Upper lobe of left lung (tissue), 6 donors: Measurements from ENCODE around the gene AGRN. TPM values are rescaled to one million over a fixed set of nuclear protein-coding genes. Genes with fewer than 3 reads are reported as not detected.
"Not testable (repeated sequence)": the region's sequence is repeated elsewhere in the genome, so short reads cannot be mapped to it uniquely, and the experiment has no call there.

Experiments used
- ATAC-seq, 2 donors: fragments of 200-7000 bp; cut with Tn5 transposase; one replicate each; pipeline ENCODE4 v1.9.1; 2022; ENCODE audit warnings: mild to moderate bottlenecking in 2 of 2, moderate library complexity in 2 of 2; ENCODE audit not compliant: low FRiP score in 2 of 2
- DNase-seq, 2 donors: peaks; one replicate each; pipeline ENCODE4 v3.0.0-alpha.2; 2019 to 2020
- H3K27ac ChIP-seq, 4 donors: fragments of 200-600 bp; sonication (generic); one replicate each; pipeline ENCODE4 v1.5.1; 2016 to 2019
- H3K27me3 ChIP-seq, 4 donors: fragments of 200-600 bp; sonication (generic); one replicate each; pipeline ENCODE4 v1.5.1; 2017 to 2019
- H3K36me3 ChIP-seq, 4 donors: fragments of 200-600 bp; sonication (generic); one replicate each; pipeline ENCODE4 v1.5.1; 2016 to 2019
- H3K4me1 ChIP-seq, 4 donors: fragments of 200-600 bp; sonication (generic); one replicate each; pipeline ENCODE4 v1.5.1; 2018 to 2019
- H3K4me3 ChIP-seq, 4 donors: fragments of 200-600 bp; sonication (generic); one replicate each; pipeline ENCODE4 v1.5.1; 2017 to 2019; ENCODE audit warnings: mild to moderate bottlenecking in 2 of 4, moderate library complexity in 1 of 4
- H3K9me3 ChIP-seq, 4 donors: fragments of 200-600 bp; sonication (generic); one replicate each; pipeline ENCODE4 v1.5.1; 2018 to 2019
- EP300 ChIP-seq, 4 donors: sonication (generic); formaldehyde crosslinking; IDR thresholded peaks; one replicate each; pipeline ENCODE4 v1.5.1; 2017; ENCODE audit warnings: antibody characterized with exemption in 4 of 4, control low read depth in 2 of 4
- POLR2A ChIP-seq, 4 donors: fragments of 450-650 bp; IDR thresholded peaks; one replicate each; pipeline ENCODE4 v1.5.1; 2016 to 2017; ENCODE audit warnings: antibody characterized with exemption in 4 of 4, mild to moderate bottlenecking in 2 of 4
- POLR2AphosphoS5 ChIP-seq, 2 donors: sonication (generic); formaldehyde crosslinking; IDR thresholded peaks; one replicate each; pipeline ENCODE4 v1.5.1; 2017; ENCODE audit warnings: antibody characterized with exemption in 2 of 2
- WGBS, 2 donors: methylation state at CpG; one replicate each; pipeline ENCODE4 v1.1.5; 2017 to 2018; 5-methylcytosine and 5-hydroxymethylcytosine counted together
- total RNA-seq, 6 donors: library from RNA; depleted of rRNA in 4 of 6; stranded (reverse); fragments of >200 nt in 4 of 6; gene quantifications; one replicate each; pipeline versions ENCODE4 v1.1.0 to v1.2.1, GENCODE V29; 2016 to 2021
- TF ChIP-seq, protein P1 (sequence below), 6 experiments: fragments of 450-650 bp in 4 of 6; fragments of 200-600 bp in 2 of 6; sonication (generic) in 2 of 6; IDR thresholded peaks; one replicate each; pipeline ENCODE4 v1.5.1; 2016 to 2019; ENCODE audit warnings: antibody characterized with exemption in 6 of 6
- donor health status: DM: no; HTN: no; CAD: no; lungs with moderate emphysema.
- donor health status: DM: no; HTN: yes; CAD: no; lungs with severe emphysema.

Gene AGRN
- total RNA-seq, 6 donors from 2014 or later, result 91.0 to 316 (median 157) TPM

DNA sequence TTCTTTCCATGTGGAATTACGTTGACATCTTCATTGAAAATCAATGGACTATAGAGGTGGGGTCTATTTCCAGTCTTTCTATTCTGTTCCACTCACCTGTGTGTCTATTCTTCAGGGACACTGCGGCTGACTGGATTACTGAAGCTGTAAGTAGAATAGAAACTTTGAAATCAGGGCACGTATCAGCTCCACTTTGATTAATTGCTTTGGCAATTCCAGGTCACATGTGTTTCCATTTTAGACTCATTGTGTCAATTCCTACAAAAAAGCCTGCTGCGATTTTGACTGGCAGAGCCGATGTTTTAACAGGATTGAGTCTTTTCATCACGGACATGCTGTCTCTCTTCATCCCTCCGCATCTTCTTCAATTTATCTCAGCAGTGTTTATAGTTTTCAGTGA, 75.1 kb downstream of the AGRN start:
- no peak overlapping the region for H3K4me3 ChIP-seq
- DNase-seq (no peak), ATAC-seq (no peak)
- H3K36me3 ChIP-seq, result peaks cover 0 to 3% (median 0%) of the 10 kb centered on the region in 4 donors
- 88 to 93% methylated on average over 7 of the region's 7 CpGs for WGBS, 2 donors
- no peaks in the 10 kb centered on the region for H3K27me3 ChIP-seq
- no peak overlapping the region for H3K27ac ChIP-seq
- H3K4me1 ChIP-seq, result no peaks in the 10 kb centered on the region
- TF ChIP-seq POLR2A (IDR thresholded peaks at IDR 0.05) (no peak), POLR2AphosphoS5 (IDR thresholded peaks at IDR 0.05) (no peak), EP300 (IDR thresholded peaks at IDR 0.05) (no peak)
- TF ChIP-seq, protein P1, sequence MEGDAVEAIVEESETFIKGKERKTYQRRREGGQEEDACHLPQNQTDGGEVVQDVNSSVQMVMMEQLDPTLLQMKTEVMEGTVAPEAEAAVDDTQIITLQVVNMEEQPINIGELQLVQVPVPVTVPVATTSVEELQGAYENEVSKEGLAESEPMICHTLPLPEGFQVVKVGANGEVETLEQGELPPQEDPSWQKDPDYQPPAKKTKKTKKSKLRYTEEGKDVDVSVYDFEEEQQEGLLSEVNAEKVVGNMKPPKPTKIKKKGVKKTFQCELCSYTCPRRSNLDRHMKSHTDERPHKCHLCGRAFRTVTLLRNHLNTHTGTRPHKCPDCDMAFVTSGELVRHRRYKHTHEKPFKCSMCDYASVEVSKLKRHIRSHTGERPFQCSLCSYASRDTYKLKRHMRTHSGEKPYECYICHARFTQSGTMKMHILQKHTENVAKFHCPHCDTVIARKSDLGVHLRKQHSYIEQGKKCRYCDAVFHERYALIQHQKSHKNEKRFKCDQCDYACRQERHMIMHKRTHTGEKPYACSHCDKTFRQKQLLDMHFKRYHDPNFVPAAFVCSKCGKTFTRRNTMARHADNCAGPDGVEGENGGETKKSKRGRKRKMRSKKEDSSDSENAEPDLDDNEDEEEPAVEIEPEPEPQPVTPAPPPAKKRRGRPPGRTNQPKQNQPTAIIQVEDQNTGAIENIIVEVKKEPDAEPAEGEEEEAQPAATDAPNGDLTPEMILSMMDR (IDR thresholded peaks at IDR 0.05), result no peak
- H3K9me3 ChIP-seq, result no peaks in the 10 kb centered on the region

DNA sequence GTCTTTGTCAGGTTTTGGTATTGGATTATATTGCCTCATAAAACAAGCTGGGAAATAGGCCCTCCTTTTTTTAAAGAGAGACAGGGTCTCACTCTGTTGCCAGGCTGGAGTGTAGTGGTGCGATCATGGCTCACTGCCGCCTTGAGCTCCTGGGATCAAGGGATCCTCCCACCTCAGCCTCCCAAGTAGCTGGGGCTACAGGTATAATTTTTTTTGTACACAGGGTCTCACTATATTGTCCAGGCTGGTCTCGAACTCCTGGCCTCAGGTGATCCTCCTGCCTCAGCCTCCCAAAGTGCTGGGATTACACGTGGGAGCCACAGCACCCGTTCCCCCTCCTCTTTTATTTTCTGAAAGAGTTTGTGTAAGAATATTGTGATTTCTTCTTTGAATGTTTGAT, 76.2 kb downstream of the AGRN start:
- H3K4me3 ChIP-seq, H3K4me1 ChIP-seq, DNase-seq, H3K27me3 ChIP-seq, H3K27ac ChIP-seq, H3K9me3 ChIP-seq, H3K36me3 ChIP-seq, ATAC-seq: not testable (repeated sequence)
- WGBS, 2 donors, result 97% methylated on average over 3 to 5 of the region's 5 CpGs

DNA sequence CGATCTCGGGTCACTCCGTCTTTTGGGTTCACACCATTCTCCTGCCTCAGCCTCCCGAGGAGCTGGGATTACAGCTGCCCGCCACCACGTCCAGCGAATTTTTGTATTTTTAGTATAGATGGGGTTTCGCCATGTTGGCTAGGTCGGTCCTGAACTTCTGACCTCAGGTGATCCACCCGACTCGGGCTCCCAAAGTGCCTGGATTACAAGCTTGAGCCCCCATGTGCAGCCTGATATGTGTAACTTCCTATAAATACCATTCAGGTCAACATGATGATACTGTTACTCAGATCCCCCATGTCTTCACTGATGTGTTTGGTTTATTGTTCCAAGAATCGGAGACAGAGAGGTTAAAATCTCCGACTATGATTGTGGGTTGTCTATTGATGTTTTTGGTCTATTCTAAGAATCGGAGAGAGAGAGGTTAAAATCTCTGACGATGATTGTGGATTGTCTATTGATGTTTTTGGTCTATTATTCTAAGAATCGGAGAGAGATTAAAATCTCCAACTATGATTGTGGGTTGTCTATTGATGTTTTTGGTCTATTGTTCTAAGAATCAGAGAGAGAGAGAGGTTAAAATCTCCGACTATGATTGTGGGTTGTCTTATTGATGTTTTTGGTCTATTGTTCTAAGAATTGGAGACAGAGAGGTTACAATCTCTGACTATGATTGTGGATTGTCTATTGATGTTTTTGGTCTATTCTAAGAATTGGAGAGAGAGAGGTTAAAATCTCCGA, 78.9 kb downstream of the AGRN start:
- Histone ChIP-seq H3K9me3 (no peaks in the 10 kb centered on the region), H3K4me3 (no peak overlapping the region), H3K4me1 (no peaks in the 10 kb centered on the region), H3K27ac (no peak overlapping the region), H3K36me3 (no peaks in the 10 kb centered on the region), H3K27me3 (no peaks in the 10 kb centered on the region)
- TF ChIP-seq POLR2AphosphoS5 (IDR thresholded peaks at IDR 0.05) (no peak), POLR2A (IDR thresholded peaks at IDR 0.05) (no peak)
- TF ChIP-seq, protein P1 (IDR thresholded peaks at IDR 0.05), result no peak
- DNase-seq (no peak), ATAC-seq (no peak)
- WGBS, 2 donors, result 83 to 93% methylated on average over 18 of the region's 18 CpGs

DNA sequence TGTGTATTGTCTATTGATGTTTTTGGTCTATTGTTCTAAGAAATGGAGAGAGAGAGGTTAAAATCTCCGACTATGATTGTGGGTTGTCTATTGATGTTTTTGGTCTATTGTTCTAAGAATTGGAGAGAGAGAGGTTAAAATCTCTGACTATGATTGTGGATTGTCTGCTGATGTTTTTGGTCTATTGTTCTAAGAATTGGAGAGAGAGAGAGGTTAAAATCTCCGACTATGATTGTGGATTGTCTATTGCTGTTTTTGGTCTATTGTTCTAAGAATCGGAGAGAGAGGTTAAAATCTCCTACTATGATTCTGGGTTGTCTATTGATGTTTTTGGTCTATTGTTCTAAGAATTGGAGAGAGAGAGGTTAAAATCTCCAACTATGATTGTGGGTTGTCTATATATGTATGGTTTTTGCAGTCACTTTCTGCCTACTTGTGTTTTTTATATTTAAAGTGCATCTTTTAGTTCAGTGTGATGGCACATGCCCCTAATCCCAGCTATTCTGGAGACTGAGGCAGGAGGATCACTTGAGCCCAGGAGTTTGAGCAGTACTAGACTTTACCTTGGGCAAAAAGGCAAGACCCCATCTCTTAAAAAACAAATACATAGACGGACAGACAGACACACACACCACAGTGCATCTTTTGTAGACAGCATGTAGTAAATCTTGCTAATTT, 79.7 kb downstream of the AGRN start:
- no peaks in the 10 kb centered on the region for H3K4me1 ChIP-seq
- no peak overlapping the region for H3K27ac ChIP-seq
- 78 to 87% methylated on average over 4 of the region's 4 CpGs for WGBS, 2 donors
- DNase-seq (no peak), ATAC-seq (no peak)
- TF ChIP-seq POLR2A (IDR thresholded peaks at IDR 0.05) (no peak), POLR2AphosphoS5 (IDR thresholded peaks at IDR 0.05) (no peak), EP300 (IDR thresholded peaks at IDR 0.05) (no peak)
- TF ChIP-seq, protein P1 (IDR thresholded peaks at IDR 0.05), result no peak
- H3K36me3 ChIP-seq, result no peaks in the 10 kb centered on the region
- H3K9me3 ChIP-seq, result no peaks in the 10 kb centered on the region
- H3K27me3 ChIP-seq, result no peaks in the 10 kb centered on the region
- H3K4me3 ChIP-seq, result no peak overlapping the region

DNA sequence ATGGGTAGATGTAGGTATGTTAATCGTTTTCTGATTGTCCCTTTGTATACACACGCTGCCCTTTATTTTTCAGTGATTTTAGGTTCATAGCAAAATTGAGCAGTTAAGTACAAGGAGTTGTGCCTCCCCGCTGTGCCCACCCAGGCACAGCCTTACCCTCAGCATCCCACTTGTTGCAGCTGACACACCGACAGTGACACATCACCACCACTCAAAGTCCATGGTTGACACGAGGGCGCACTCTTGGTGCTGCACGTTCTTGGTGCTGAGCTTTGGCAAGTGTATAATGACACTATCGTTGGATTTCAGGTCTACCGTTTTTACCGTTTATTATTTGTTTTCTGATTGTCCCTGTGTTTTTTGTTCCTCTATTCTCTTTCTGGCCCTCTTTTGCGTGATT, 80.4 kb downstream of the AGRN start:
- H3K9me3 ChIP-seq, result no peaks in the 10 kb centered on the region
- DNase-seq (no peak), ATAC-seq (no peak)
- no peak overlapping the region for H3K4me3 ChIP-seq
- no peaks in the 10 kb centered on the region for H3K4me1 ChIP-seq
- H3K36me3 ChIP-seq, result no peaks in the 10 kb centered on the region
- no peak overlapping the region for H3K27ac ChIP-seq
- H3K27me3 ChIP-seq, result no peaks in the 10 kb centered on the region
- WGBS, 2 donors, result 89 to 96% methylated on average over 11 of the region's 11 CpGs
- TF ChIP-seq POLR2AphosphoS5 (IDR thresholded peaks at IDR 0.05) (no peak), EP300 (IDR thresholded peaks at IDR 0.05) (no peak), POLR2A (IDR thresholded peaks at IDR 0.05) (no peak)
- TF ChIP-seq, protein P1 (IDR thresholded peaks at IDR 0.05), result no peak
